Glomerular visceral epithelial cell (primary cell): ENCODE data around the gene PLAU.
"Not testable (repeated sequence)": the region's sequence is repeated elsewhere in the genome, so short reads cannot be mapped to it uniquely, and the experiment has no call there.

Experiments
- DNase-seq: peaks from one replicate; pipeline ENCODE4 v3.0.0-alpha.2; 2016; ENCODE audit errors: extremely low spot score

PLAU gene

GRCh38 chr10:73898730-73899410 lies 12.1 kb upstream of the PLAU start:
- DNase-seq = no peak

- DNase-seq = peak; percentile 96
Measured at GRCh38 chr10:73899423-73899822, 11.5 kb upstream of the PLAU start.

GRCh38 chr10:73900064-73900463 lies 10.9 kb upstream of the PLAU start:
- DNase-seq = no peak

DNA sequence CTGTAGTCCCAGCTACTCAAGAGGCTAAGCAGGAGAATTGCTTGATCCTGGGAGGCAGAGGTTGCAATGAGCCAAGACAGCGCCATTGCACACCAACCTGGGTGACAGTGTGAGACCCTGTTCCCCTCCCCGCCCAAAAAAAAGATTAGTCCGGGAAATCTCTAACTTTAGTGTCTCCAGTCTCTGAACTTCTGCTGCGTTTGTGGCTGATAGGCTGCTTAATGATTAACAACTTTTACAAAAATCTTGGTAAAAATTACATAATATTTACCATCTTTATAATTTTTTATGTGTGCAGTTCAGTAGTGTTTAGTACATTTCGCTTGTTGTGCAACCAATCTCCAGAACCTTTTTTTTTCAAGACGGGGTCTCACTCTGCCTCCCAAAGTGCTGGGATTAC lies 9.7 kb upstream of the PLAU start:
- no peak for DNase-seq

DNA sequence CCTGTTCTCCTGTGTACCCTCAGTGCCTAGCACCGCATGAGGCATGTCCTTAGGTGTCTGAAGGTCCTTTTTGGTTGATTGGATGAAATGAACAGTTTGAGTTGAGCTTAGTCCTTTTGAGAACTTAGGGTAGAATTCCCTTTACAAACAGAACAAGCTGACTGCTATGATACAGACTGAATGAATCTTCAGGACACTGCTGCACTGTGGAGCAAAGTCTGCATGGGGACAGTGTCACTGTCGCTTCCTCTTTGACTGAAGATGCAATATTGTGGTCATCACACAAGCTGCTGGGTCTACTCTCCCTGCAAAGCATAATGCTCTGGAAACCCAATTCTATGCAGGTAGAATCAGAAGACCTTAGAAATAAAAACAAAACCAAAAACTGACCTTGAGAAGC lies 8.6 kb upstream of the PLAU start:
- no peak for DNase-seq

DNA sequence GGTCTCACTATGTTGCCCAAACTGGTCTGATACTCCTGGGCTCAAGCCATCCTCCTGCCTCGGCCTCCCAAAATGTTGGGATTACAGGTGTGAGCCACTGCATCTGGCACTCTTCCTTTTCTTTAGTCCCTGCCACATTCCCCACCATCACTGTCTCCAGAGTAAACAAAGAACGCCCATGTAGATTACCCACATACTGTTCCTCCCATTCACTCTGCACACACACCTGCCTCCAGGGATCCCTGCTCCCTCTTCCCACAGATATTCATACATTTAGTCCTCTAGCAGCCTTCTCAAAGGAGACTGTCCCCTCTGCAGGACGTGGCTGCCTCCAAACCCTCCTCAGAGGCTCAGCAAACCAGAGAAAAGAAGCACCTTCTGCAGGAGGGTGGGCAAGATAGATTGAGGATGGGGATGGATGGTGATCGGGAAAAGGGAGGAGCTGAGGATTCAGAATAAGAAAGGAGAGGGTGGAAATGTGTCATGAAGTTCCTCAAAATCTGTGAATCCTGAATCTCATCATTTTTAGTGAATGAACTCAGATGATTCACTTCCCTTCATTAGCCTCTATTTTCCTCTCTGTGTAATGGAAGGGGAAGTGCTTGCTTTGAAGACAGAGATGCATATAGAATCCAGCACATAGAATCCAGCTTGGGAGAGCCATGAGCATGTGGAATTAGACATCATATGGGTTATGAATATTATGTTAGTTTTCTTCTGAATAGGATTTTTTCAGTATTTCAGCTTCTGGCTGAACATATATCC lies 5.5 kb upstream of the PLAU start:
- no peak for DNase-seq

GRCh38 chr10:73906524-73907447 lies 4.1 kb upstream of the PLAU start:
- peak; percentile 98 for DNase-seq

DNA sequence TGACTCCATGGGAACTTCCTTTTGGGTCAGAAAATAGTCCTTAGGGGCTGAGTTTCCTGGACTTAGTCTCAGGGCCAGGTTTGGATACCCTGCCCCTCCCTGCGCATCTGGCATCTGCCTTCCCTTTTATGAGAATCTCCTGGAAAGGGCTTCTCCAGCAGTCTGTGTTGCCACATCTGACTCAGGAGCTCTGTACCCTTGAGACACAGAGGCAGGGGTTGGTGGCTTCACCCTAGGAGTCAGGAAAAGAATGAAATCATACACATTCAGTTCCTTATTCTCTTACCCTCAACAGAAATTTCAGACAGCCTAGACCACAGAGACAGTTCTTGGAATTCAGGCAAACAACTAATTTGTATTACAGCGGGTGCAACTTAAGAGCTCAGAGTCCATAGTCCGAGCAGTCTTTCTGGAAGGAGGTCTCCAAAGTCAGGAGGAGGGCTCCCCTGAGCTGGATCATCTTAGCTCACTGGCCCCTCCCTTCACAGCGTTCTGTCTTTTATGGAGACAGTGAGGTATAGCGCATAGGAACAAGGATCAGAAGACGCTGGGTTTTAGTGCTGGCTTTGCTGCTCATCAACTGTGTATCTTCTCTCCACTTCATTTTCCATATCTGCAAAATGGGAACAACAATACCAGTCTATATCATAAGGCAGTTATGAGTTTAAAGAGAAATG lies 3.0 kb upstream of the PLAU start:
- DNase-seq = peak; percentile 86

GRCh38 chr10:73908853-73909539 lies 1.9 kb upstream of the PLAU start:
- DNase-seq = peak; percentile 97

DNA sequence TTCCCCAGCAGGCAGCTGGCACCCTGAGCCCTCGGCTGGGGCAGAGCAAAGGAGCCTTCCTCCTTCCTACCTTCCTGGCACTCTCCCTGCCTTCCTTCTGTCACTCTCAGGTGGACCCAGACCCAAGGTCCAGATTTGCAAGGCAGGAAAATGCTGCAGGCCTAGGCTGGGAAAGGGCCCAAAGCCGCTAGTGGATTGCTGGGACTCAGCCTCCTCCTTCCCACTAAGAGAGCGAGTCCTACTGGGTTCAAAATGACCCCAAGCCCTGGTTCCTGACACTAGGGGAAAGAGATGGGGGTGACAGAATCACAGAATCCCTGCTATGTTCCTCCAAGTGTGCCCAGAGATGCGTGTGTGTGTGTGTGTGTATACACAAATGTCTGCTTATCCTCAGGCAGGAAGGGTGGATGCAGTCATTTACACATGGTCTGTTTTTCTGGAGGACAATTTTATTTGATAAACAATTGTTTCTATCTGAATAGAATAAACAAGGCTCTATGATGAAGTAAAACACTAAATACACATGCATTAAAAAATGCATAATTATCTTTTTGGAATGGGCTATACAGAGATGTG lies 1.3 kb upstream of the PLAU start:
- no peak for DNase-seq

DNA sequence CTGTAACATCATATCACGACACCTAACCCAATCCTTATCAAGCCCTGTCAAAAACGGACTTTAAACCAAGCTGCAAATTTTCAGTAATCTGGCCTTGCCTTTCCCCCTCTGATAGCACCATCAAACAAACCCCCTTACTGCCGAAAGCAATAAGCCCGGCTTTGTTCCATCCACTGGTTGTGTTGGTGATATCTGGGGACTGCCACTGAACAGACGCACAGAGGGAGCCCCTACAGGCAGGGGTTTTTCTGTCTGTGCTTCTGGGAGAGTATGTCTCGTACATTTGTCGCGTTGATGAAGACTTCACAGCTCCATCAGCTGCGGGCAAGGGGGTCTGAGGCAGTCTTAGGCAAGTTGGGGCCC lies 550 bp upstream of the PLAU start:
- DNase-seq = no peak

- DNase-seq = peak; percentile 43
Measured at GRCh38 chr10:73911553-73912004, 647 bp downstream of the PLAU start.

DNA sequence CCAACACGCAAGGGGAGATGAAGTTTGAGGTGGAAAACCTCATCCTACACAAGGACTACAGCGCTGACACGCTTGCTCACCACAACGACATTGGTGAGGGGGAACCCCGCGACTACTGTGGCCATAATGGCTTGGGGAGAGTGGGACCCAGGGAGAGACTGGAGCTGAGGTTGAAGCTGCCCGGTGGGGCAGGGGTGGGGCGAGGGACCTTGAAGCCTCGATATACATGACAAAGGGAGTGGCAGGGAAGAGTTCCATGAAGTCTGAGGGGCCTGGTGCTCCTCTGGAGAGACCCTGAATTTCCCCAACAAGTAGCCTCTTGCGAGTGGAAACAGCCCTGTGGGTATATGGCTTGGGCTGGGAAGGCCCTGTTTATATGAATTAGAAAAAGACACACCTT lies 3.1 kb downstream of the PLAU start:
- no peak for DNase-seq

DNA sequence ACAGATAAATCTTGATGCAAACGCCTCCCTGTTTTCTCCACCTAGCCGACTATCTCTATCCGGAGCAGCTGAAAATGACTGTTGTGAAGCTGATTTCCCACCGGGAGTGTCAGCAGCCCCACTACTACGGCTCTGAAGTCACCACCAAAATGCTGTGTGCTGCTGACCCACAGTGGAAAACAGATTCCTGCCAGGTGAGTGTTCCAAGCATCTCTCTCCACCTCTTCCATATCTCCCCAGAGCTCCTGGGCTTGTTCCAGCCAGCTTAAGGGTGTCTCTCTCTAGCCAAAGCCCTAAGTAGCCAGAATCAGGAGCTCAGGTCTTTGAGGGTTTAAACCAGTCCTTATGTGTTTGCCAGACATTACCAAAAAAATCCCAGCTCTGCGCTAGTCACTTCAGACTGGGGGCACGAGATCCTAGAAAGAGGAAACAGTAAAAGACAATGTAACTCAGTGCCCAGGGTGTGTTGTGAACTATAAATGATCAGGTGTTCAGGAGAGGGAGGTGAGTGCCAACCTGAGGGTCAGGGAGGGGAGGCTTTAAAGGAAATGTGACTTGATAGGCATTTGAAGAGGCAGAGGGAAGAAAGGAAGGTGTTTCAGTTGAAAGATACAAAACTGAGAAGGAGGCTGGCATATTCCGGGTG lies 4.4 kb downstream of the PLAU start:
- DNase-seq = no peak

- DNase-seq = no peak
Measured at GRCh38 chr10:73916761-73917470, 6.0 kb downstream of the PLAU start.

DNA sequence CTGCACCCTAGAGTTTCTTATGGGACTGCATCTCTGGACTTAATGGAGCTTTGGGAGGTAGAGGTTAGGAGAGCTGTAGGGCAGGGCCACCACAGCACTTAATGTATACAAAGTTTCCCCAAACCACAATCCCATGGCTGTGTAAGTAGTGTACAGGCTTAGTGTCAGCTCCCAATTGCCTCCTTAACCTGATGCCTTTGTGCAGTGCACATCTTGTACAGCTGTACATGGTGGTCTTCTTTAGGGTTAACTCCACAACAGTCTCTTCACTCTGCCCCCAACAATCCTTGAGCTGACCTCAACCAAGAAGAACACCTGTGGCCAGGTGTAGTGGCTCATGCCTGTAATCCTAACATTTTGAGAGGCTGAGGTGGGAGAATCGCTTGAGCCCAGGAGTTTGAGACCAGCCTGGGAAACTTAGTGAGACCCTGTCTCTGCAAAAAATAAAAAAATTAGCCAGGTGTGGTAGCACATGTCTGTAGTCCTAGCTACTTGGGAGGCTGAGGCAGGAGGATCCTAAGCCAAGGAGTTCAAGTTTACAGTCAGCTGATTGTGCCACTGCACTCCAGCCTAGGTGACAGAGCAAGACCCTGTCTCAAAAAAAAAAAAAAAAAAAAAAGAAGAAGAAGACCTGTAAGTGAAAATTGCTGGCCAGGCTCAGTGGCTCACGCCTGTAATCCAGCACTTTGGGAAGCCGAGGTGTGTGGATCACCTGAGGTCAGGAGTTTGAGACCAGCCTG lies 6.8 kb downstream of the PLAU start:
- DNase-seq = no peak

DNA sequence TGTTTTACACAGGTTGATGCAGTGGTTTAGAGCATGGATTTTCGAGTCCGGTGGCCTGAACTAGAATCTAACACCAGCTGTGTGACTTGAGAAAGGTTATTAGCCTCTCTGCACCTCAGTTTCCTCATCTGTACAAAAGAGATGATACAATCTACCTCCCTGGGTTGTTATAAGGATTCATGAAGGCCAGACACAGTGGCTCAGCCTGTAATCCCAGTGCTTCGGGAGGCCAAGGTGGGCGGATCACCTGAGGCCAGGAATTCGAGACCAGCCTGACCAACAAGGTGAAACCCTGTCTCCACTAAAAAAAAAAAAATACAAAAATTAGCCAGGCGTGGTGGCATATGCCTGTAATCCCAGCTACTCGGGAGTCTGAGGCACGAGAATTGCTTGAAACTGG lies 8.5 kb downstream of the PLAU start:
- not testable (repeated sequence) for DNase-seq

GRCh38 chr10:73920089-73920488 lies 9.2 kb downstream of the PLAU start:
- no peak for DNase-seq
